HL-60 (cell line): Measurements from ENCODE around the gene ITCH.
"Not testable (repeated sequence)": the region's sequence is repeated elsewhere in the genome, so short reads cannot be mapped to it uniquely, and the experiment has no call there.

ENCODE experiments used
- DNase-seq, 2 experiments: peaks; one replicate each; pipeline ENCODE4 v3.0.0-alpha.2; 2010 to 2020; ENCODE audit warnings: low read depth in 1 of 2, low spot score in 1 of 2
- H3K27ac ChIP-seq: fragments of 250-450 bp; sonication (Bioruptor Pico); replicated peaks from 2 replicates; pipeline ENCODE4 v1.5.1; 2020; ENCODE audit warnings: mild to moderate bottlenecking, moderate library complexity
- H3K27me3 ChIP-seq: fragments of 250-450 bp; sonication (Bioruptor Pico); 2 replicates; pipeline ENCODE4 v1.5.1; 2021; ENCODE audit warnings: mild to moderate bottlenecking, moderate library complexity; ENCODE audit not compliant: insufficient read depth, poor library complexity, severe bottlenecking
- H3K4me3 ChIP-seq: replicated peaks from 2 replicates; pipeline ENCODE4 v1.5.1; 2011; ENCODE audit warnings: mild to moderate bottlenecking, control low read depth, low read length; ENCODE audit not compliant: insufficient read depth
- CTCF ChIP-seq: IDR thresholded peaks from one replicate; pipeline ENCODE4 v1.5.1; 2011; ENCODE audit warnings: low read length, control low read depth, inconsistent platforms; ENCODE audit not compliant: insufficient read depth
- GABPA ChIP-seq: IDR thresholded peaks from 2 replicates; pipeline ENCODE4 v1.6.1; 2012; ENCODE audit warnings: low read depth
- POLR2AphosphoS5 ChIP-seq: IDR thresholded peaks from 2 replicates; pipeline ENCODE4 v1.6.1; 2012; ENCODE audit warnings: low read depth
- REST ChIP-seq: IDR thresholded peaks from 2 replicates; pipeline ENCODE4 v1.6.1; 2012; ENCODE audit warnings: low read depth; ENCODE audit not compliant: insufficient replicate concordance
- SPI1 ChIP-seq: IDR thresholded peaks from 2 replicates; pipeline ENCODE4 v1.6.1; 2012; ENCODE audit warnings: low read depth, mild to moderate bottlenecking, borderline replicate concordance

The ITCH gene

GRCh38 chr20:34375977-34376430 lies 12.9 kb downstream of the ITCH start:
- H3K4me3 ChIP-seq: no peak overlapping the region
- H3K27me3 ChIP-seq: no peaks in the 10 kb centered on the region
- H3K27ac ChIP-seq: no peak overlapping the region
- no peak for TF ChIP-seq SPI1
- no peak for TF ChIP-seq GABPA
- TF ChIP-seq POLR2AphosphoS5: no peak
- no peak for TF ChIP-seq CTCF
- TF ChIP-seq REST: no peak
- no peak for DNase-seq

- TF ChIP-seq REST: no peak
- no peak for TF ChIP-seq CTCF
- no peak for TF ChIP-seq POLR2AphosphoS5
- TF ChIP-seq GABPA: no peak
- TF ChIP-seq SPI1: no peak
- no peak overlapping the region for H3K27ac ChIP-seq
- no peak for DNase-seq
These were observed 14.2 kb downstream of the ITCH start for GRCh38 chr20:34377072-34377847.

GRCh38 chr20:34382174-34382573 lies 19.1 kb downstream of the ITCH start:
- Histone ChIP-seq H3K4me3 (no peak overlapping the region), H3K27me3 (no peaks in the 10 kb centered on the region), H3K27ac (no peak overlapping the region)
- no peak for DNase-seq
- TF ChIP-seq POLR2AphosphoS5 (no peak), SPI1 (no peak), CTCF (no peak)

More at GRCh38 chr20:34377072-34377847, 14.2 kb downstream of the ITCH start:
- Histone ChIP-seq H3K4me3 (no peak overlapping the region), H3K27me3 (no peaks in the 10 kb centered on the region)

- not testable (repeated sequence) for H3K4me3 ChIP-seq, H3K27ac ChIP-seq, H3K27me3 ChIP-seq, DNase-seq
These were observed 19.9 kb downstream of the ITCH start for GRCh38 chr20:34382877-34383455.
